H1 (cell line): ENCODE measurements around the gene NHP2. TPM values are rescaled to one million over a fixed set of nuclear protein-coding genes. Genes with fewer than 3 reads are reported as not detected.

Source experiments
- CTCF ChIP-seq, 3 experiments: IDR thresholded peaks; 1 replicate in 2 of 3; 2 replicates in 1 of 3; pipeline versions ENCODE4 v1.5.1 to v1.6.1; 2011; ENCODE audit warnings: low read length in 3 of 3, mild to moderate bottlenecking in 3 of 3, inconsistent platforms in 2 of 3, low read depth in 1 of 3, moderate library complexity in 1 of 3; ENCODE audit not compliant: insufficient read depth in 1 of 3; ENCODE audit errors: control extremely low read depth in 1 of 3
- NRF1 ChIP-seq: IDR thresholded peaks from 2 replicates; pipeline ENCODE4 v1.6.1; 2011; ENCODE audit warnings: mild to moderate bottlenecking, low read depth, low read length, improper control_type of control experiment
- POU5F1 ChIP-seq: IDR thresholded peaks from 2 replicates; pipeline ENCODE4 v1.6.1; 2011; ENCODE audit warnings: low read depth, mild to moderate bottlenecking, low read length, moderate library complexity
- SP1 ChIP-seq: IDR thresholded peaks from 2 replicates; pipeline ENCODE4 v1.6.1; 2011; ENCODE audit warnings: low read depth, low read length
- polyA plus RNA-seq, 7 experiments: library from polyadenylated mRNA; depleted of rRNA in 3 of 7; stranded (reverse) in 5 of 7; unstranded in 2 of 7; fragments of >200 nt in 5 of 7; fragments of 200-250 nt in 2 of 7; gene quantifications; 1 replicate in 5 of 7; 2 replicates in 1 of 7; 4 replicates in 1 of 7; pipeline versions ENCODE4 v1.2.1 to v1.2.3, GENCODE V29; 2011 to 2013; ENCODE audit warnings: missing spikeins in 2 of 7, mixed read lengths in 2 of 7
- total RNA-seq: library from RNA; stranded (reverse); fragmentation: NEBNext Ultra II Directional; extraction: Animal tissue kit (Norgen Biotek cat#: 25700); gene quantifications from 2 replicates; pipeline ENCODE4 v1.2.1, GENCODE V29; 2021

Gene NHP2
- total and polyA plus RNA-seq, 2 of the 8 experiments (the other 6 are each of a cell fraction or from before 2014, with no cell fraction given): 241 to 263 TPM

DNA sequence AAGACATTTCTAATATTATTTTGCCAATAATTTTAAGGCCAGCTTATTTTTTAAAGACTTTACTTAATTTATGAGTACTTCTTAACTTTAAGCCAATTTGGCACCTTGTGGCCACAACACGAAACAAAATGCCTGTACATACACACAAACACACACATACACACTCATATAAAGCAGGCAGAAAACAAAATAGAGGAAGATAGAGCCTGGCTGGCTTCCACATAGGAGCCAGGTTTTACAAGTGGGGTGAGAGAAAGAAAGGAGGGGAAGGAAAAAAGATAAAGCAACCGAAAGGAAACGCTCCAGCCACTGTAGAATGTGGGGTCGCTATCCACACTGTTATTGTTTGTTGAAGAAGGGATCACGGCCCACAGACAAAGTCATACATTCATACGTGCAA lies 23.1 kb upstream of the NHP2 start (continued):
- no peak for TF ChIP-seq CTCF (IDR thresholded peaks at IDR 0.05; ENCODE audit: control extremely low read depth in 1 of 3, insufficient read depth in 1 of 3, low read depth in 1 of 3, low read length in 3 of 3)
- TF ChIP-seq SP1: no peak
- TF ChIP-seq NRF1: no peak
- TF ChIP-seq POU5F1: no peak
- TF ChIP-seq, all 59 proteins: peak for 0
